ENCODE measurements around the gene THUMPD1. TPM values are rescaled to one million over a fixed set of nuclear protein-coding genes. Genes with fewer than 3 reads are reported as not detected.
"Not testable (repeated sequence)": the region's sequence is repeated elsewhere in the genome, so short reads cannot be mapped to it uniquely, and the experiment has no call there.

The THUMPD1 gene
- total RNA-seq, 1 experiment from 2014 or later, result 33.9 TPM

- Histone ChIP-seq H3K4me1 (ENCODE audit: control insufficient read depth in 1 of 2, insufficient read depth in 2 of 2, low read length in 2 of 2) (no peaks in the 10 kb centered on the region), H3K27me3 (ENCODE audit: insufficient read depth, low read length) (peaks cover 15% of the 10 kb centered on the region), H3K79me2 (ENCODE audit: insufficient read depth, low read length) (no peaks in the 10 kb centered on the region), H4K20me1 (ENCODE audit: insufficient read depth) (no peaks in the 10 kb centered on the region), H3K36me3 (ENCODE audit: control insufficient read depth in 1 of 2, insufficient read depth in 2 of 2, low read length in 2 of 2) (no peaks in the 10 kb centered on the region), H3K4me2 (ENCODE audit: low read length) (no peak overlapping the region), H3K9ac (ENCODE audit: low read length) (no peak overlapping the region), H3K27ac (ENCODE audit: low read depth, low read length) (no peak overlapping the region), H2AFZ (ENCODE audit: low read depth, low read length, poor library complexity, severe bottlenecking) (no peak overlapping the region), H3K9me3 (ENCODE audit: control insufficient read depth in 1 of 2, insufficient read depth in 1 of 2, low read depth in 1 of 2, low read length in 2 of 2) (no peaks in the 10 kb centered on the region), H3K9me2 (ENCODE audit: insufficient read depth) (no peaks in the 10 kb centered on the region), H3K4me3 (replicated peaks in 1 of 2; ENCODE audit: low read depth in 1 of 2, low read length in 2 of 2) (no peak overlapping the region)
- ATAC-seq, result no peak
- CTCF ChIA-PET, result no interaction called here
- DNase-seq (ENCODE audit: low read depth, low spot score), result no peak
- RAD21 ChIA-PET (ENCODE audit: low non-redundant PET in 1 of 2, low total read pairs in 2 of 2, uncharacterized antibody in 2 of 2, unreplicated experiment in 2 of 2), result no interaction called here
- TF ChIP-seq YY1 (IDR thresholded peaks at IDR 0.05; ENCODE audit: extremely low read depth, insufficient replicate concordance, low read depth, low read length), result no peak
- no peak for TF ChIP-seq FOSL1 (IDR thresholded peaks at IDR 0.05; ENCODE audit: low read depth)
- TF ChIP-seq EZH2 (IDR thresholded peaks at IDR 0.05), result no peak
- TF ChIP-seq ZBTB33 (IDR thresholded peaks at IDR 0.05; ENCODE audit: extremely low read depth, insufficient replicate concordance, low read length), result no peak
- no peak for TF ChIP-seq MAX (IDR thresholded peaks at IDR 0.05)
- POLR2A ChIA-PET, result no interaction called here
- intact Hi-C loops (cut with micrococcal nuclease), result loop anchor here (10.0 kb wide), 1 partner anchor 799 kb away; no protein-coding TSS in a partner anchor
- no TSS peak for BruUV-seq (replicated peaks)
Observed at GRCh38 chr16:20704281-20704680, 37.3 kb downstream of the THUMPD1 start.

- H3K9me3 ChIP-seq (ENCODE audit: control insufficient read depth in 1 of 2, insufficient read depth in 1 of 2, low read depth in 1 of 2, low read length in 2 of 2); H3K9me2 ChIP-seq (ENCODE audit: insufficient read depth); DNase-seq (ENCODE audit: low read depth, low spot score); BruUV-seq (replicated peaks); H3K36me3 ChIP-seq (ENCODE audit: control insufficient read depth in 1 of 2, insufficient read depth in 2 of 2, low read length in 2 of 2); H3K79me2 ChIP-seq (ENCODE audit: insufficient read depth, low read length); H3K9ac ChIP-seq (ENCODE audit: low read length); H3K27ac ChIP-seq (ENCODE audit: low read depth, low read length); CTCF ChIA-PET; RAD21 ChIA-PET (ENCODE audit: low non-redundant PET in 1 of 2, low total read pairs in 2 of 2, uncharacterized antibody in 2 of 2, unreplicated experiment in 2 of 2); H3K4me3 ChIP-seq (replicated peaks in 1 of 2; ENCODE audit: low read depth in 1 of 2, low read length in 2 of 2); H2AFZ ChIP-seq (ENCODE audit: low read depth, low read length, poor library complexity, severe bottlenecking); ATAC-seq; H3K4me1 ChIP-seq (ENCODE audit: control insufficient read depth in 1 of 2, insufficient read depth in 2 of 2, low read length in 2 of 2); POLR2A ChIA-PET; H3K4me2 ChIP-seq (ENCODE audit: low read length); H4K20me1 ChIP-seq (ENCODE audit: insufficient read depth): not testable (repeated sequence)
- peaks cover 30% of the 10 kb centered on the region for H3K27me3 ChIP-seq (ENCODE audit: insufficient read depth, low read length)
- intact Hi-C loops (cut with micrococcal nuclease), result loop anchor here (10.0 kb wide), 1 partner anchor 797 kb away; no protein-coding TSS in a partner anchor
Observed at GRCh38 chr16:20701692-20702091, 39.9 kb downstream of the THUMPD1 start.

All from HCT116 (cell line).